Epidermal melanocyte (primary cell): ENCODE data around the gene DEFB127.
"Not testable (repeated sequence)": the region's sequence is repeated elsewhere in the genome, so short reads cannot be mapped to it uniquely, and the experiment has no call there.

Source experiments
- DNase-seq: peaks from one replicate; pipeline ENCODE4 v3.0.0; 2011; ENCODE audit warnings: low spot score; ENCODE audit not compliant: insufficient read length

Gene DEFB127

GRCh38 chr20:157154-157553, at the start of gene DEFB127:
Gene DEFB127, plus strand, starts transcription at chr20:157454. Its CDS starts 91 bp downstream, at chr20:157545.
- DNase-seq = no peak

GRCh38 chr20:112396-112795, 44.9 kb upstream of the DEFB127 start:
- no peak for DNase-seq

DNA sequence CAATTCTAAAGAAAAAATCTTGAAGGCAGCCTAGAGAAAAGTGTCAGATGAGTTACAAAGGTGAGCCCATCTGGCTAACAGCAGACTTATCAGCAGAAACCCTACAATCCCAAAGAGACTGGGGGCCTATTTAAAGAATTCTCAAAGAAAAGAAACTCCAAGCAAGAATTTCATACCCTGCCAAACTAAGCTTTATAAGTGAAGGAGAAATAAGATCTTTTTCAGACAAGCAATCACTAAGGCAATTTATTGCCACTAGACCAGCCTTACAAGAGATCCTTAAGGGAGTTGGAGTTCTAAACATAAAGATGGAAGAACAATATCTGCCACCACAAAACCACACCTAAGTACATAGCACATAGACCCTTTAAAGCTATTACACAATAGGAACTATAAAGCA, 39.7 kb upstream of the DEFB127 start:
- DNase-seq = no peak

- not testable (repeated sequence) for DNase-seq
Observed at GRCh38 chr20:129786-130323, 27.4 kb upstream of the DEFB127 start.

GRCh38 chr20:137668-138490, 19.4 kb upstream of the DEFB127 start:
- DNase-seq = no peak

DNA sequence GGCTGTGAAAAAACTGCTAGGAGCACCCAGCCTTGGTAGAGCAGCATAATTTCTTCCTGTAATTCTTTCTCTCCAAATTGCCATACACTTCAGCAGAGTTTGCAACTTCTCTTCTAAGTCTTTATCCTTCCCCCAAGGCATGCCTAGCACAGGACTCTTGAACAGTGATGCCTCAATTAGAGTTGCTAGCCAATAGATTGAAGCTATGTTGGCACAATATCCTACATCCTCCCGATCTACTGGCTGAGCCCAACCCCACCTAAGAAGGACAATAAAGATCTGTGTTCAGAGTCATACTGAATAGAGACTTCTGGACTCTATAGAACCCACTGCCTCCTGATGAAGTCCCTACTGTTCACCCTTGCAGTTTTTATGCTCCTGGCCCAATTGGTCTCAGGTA, 15.0 kb upstream of the DEFB127 start, which contains the start of gene DEFB126:
Gene DEFB126 (plus strand): TSS at position 301 of the 400 bp plus-strand sequence. CDS start 39 bp downstream, at position 340.
- no peak for DNase-seq

DNA sequence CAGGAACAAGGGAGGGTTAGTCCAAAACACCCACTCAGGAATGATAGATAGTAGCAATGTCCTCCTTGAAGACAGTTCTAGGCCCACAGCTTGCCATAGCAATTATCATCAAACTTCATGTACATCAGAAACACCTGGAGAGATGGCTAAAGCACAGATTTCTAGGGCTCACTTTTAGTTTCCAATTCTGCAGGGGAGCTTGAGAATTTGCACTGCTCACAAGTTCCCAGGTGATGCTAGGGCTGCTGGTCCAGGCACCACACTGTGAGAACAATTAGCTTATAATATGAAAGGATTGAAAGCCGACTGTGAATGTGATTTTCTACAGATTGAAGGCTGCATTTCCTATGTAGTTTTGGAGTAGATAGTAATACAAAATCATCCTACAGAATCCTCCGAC, 11.4 kb upstream of the DEFB127 start:
- DNase-seq = no peak

- DNase-seq = no peak
Observed at GRCh38 chr20:152131-152530, 5.1 kb upstream of the DEFB127 start.

DNA sequence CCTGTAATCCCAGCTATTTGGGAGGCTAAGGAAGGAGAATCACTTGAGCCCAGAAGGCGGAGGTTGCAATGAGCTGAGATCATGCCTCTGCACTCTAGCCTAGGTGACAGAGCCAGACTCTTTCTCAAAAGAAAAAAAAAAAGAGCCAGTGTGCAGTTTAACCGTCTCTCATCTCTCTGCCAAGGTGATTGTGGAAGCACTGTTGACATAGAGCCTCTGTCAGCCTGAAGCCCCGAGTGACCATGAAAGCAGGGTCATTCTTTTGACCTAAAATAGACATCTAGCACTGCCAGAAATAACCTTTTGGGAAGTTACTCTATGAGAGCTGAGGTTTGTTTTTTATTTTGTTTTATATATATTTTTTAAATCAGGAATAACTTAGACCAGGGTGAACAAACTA, 7.4 kb downstream of the DEFB127 start:
- DNase-seq = no peak

- DNase-seq = no peak
Observed at GRCh38 chr20:168876-169275, 11.6 kb downstream of the DEFB127 start.

DNA sequence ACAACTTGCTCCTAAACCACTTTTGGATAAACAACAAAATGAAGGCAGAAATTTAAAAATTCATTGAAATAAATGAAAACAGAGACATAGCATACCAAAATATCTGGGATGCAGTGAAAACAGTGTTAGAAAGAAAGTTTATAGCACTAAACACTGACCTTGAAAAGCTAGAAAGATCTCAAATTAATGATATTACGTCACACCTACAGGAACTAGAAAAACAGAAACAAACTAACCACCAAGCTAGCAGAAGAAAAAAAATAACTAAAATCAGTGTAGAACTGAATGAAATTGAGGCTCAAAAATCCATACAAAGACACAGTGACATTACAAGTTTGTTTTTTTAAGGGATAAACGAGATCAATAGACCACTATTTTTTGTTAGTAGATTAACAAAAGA, 27.0 kb downstream of the DEFB127 start:
- no peak for DNase-seq

DNA sequence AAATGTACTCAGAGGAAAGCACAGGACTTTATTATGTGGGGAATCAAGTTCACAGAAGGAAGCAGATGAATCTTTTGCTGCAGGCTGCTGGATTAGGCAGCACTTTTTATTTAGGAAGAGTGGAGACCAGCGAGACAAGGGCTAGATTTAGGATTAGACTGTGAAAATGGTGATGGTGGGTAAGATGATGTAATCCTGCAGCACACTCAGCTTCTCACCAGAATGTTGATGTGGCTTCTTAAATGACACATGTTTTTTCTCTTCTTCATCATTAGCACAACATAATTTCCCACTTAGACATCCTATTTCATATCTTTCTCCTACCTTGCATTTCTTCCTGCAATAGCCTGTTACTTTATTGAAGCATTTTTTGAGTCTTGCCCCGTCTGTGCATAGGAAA, 30.5 kb downstream of the DEFB127 start:
- no peak for DNase-seq

DNA sequence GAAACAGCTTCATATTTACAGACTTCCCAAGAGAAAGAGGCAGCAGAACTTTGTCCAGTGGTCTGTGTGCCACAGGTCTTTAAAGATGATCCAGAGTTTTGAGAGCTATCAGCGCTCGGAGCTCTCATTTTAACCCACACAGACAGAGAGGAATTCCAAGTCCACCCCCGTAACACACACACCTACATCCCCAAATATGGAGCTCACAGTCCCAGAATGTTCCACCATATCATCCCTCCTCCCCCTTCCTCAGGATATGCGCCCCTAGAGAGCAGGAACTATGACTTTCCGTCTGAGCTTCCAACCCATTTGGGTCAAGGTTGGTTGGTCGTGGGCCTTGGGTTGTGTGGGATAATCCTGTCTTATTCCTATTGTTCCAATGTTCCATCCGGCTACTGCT, 32.4 kb downstream of the DEFB127 start, which contains the start of gene DEFB128:
Gene DEFB128 (minus strand): TSS at position 101 of the 400 bp plus-strand sequence. CDS start 88 bp downstream, at position 13.
- no peak for DNase-seq

DNA sequence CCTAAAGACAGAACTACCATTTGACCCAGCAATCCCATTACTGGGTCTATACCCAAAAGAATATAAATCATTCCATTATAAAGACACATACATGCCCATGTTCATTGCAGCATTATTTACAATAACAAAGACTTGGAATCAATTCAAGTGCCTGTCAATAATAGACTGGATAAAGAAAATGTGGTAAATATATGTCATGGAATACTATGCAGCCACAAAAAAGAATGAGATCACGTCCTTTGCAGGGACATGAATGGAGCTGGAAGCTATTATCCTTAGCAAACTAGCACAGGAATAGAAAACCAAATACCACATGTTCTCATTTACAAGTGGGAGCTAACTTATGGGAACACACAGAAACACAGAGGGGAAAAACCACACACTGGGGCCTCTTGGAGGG, 41.0 kb downstream of the DEFB127 start:
- no peak for DNase-seq

GRCh38 chr20:199996-200395, 42.7 kb downstream of the DEFB127 start:
- no peak for DNase-seq

GRCh38 chr20:203630-204029, 46.4 kb downstream of the DEFB127 start:
- DNase-seq = not testable (repeated sequence)
